NCI-H524 (cell line): Measurements from ENCODE around the gene MRGPRG.
"Not testable (repeated sequence)": the region's sequence is repeated elsewhere in the genome, so short reads cannot be mapped to it uniquely, and the experiment has no call there.

Experiments used
- DNase-seq, 2 experiments: peaks; one replicate each; lab custom pipeline; 2025; lab: John Stamatoyannopoulos, UW

Gene MRGPRG

GRCh38 chr11:3218483-3219280, at the start of gene MRGPRG:
Gene MRGPRG, minus strand, starts transcription at chr11:3218813. Its CDS starts 0 bp downstream, at chr11:3218813.
- no peak for DNase-seq

- not testable (repeated sequence) for DNase-seq
These were observed 43.9 kb upstream of the MRGPRG start for GRCh38 chr11:3262548-3262947.

- not testable (repeated sequence) for DNase-seq
These were observed 43.2 kb upstream of the MRGPRG start for GRCh38 chr11:3261831-3262230.

GRCh38 chr11:3257509-3257908, 38.9 kb upstream of the MRGPRG start:
- DNase-seq, result not testable (repeated sequence)

- DNase-seq, result not testable (repeated sequence)
These were observed 36.6 kb upstream of the MRGPRG start for GRCh38 chr11:3255241-3255640.

- DNase-seq, result not testable (repeated sequence)
These were observed 36.2 kb upstream of the MRGPRG start for GRCh38 chr11:3254773-3255172.

GRCh38 chr11:3245071-3245470, 26.5 kb upstream of the MRGPRG start:
- DNase-seq, result no peak

- no peak for DNase-seq
These were observed 25.3 kb upstream of the MRGPRG start for GRCh38 chr11:3243880-3244279.

- no peak for DNase-seq
These were observed 18.5 kb upstream of the MRGPRG start for GRCh38 chr11:3237119-3237518.

- no peak for DNase-seq
These were observed 16.2 kb upstream of the MRGPRG start for GRCh38 chr11:3234846-3235245.

- no peak for DNase-seq
These were observed 14.3 kb upstream of the MRGPRG start for GRCh38 chr11:3232956-3233355.

GRCh38 chr11:3231851-3232744, 13.5 kb upstream of the MRGPRG start, which contains the start of gene MRGPRE:
Gene MRGPRE, minus strand, starts transcription at chr11:3232417. Its CDS starts 3,618 bp downstream, at chr11:3228799.
- DNase-seq, result peak; percentile 78 to 87

GRCh38 chr11:3231550-3231850, 12.9 kb upstream of the MRGPRG start:
- no peak for DNase-seq

- no peak for DNase-seq
These were observed 12.3 kb upstream of the MRGPRG start for GRCh38 chr11:3230636-3231549.

GRCh38 chr11:3229673-3230630, 11.3 kb upstream of the MRGPRG start:
- DNase-seq, result no peak

- DNase-seq, result no peak
These were observed 9.8 kb upstream of the MRGPRG start for GRCh38 chr11:3228445-3228829.

- DNase-seq, result no peak
These were observed 9.2 kb upstream of the MRGPRG start for GRCh38 chr11:3227568-3228444.

- no peak for DNase-seq
These were observed 8.4 kb upstream of the MRGPRG start for GRCh38 chr11:3226846-3227567.
